ENCODE measurements around the gene NBR1.
"Not testable (repeated sequence)": the region's sequence is repeated elsewhere in the genome, so short reads cannot be mapped to it uniquely, and the experiment has no call there.

Gene NBR1, protein sequence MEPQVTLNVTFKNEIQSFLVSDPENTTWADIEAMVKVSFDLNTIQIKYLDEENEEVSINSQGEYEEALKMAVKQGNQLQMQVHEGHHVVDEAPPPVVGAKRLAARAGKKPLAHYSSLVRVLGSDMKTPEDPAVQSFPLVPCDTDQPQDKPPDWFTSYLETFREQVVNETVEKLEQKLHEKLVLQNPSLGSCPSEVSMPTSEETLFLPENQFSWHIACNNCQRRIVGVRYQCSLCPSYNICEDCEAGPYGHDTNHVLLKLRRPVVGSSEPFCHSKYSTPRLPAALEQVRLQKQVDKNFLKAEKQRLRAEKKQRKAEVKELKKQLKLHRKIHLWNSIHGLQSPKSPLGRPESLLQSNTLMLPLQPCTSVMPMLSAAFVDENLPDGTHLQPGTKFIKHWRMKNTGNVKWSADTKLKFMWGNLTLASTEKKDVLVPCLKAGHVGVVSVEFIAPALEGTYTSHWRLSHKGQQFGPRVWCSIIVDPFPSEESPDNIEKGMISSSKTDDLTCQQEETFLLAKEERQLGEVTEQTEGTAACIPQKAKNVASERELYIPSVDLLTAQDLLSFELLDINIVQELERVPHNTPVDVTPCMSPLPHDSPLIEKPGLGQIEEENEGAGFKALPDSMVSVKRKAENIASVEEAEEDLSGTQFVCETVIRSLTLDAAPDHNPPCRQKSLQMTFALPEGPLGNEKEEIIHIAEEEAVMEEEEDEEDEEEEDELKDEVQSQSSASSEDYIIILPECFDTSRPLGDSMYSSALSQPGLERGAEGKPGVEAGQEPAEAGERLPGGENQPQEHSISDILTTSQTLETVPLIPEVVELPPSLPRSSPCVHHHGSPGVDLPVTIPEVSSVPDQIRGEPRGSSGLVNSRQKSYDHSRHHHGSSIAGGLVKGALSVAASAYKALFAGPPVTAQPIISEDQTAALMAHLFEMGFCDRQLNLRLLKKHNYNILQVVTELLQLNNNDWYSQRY

DNA sequence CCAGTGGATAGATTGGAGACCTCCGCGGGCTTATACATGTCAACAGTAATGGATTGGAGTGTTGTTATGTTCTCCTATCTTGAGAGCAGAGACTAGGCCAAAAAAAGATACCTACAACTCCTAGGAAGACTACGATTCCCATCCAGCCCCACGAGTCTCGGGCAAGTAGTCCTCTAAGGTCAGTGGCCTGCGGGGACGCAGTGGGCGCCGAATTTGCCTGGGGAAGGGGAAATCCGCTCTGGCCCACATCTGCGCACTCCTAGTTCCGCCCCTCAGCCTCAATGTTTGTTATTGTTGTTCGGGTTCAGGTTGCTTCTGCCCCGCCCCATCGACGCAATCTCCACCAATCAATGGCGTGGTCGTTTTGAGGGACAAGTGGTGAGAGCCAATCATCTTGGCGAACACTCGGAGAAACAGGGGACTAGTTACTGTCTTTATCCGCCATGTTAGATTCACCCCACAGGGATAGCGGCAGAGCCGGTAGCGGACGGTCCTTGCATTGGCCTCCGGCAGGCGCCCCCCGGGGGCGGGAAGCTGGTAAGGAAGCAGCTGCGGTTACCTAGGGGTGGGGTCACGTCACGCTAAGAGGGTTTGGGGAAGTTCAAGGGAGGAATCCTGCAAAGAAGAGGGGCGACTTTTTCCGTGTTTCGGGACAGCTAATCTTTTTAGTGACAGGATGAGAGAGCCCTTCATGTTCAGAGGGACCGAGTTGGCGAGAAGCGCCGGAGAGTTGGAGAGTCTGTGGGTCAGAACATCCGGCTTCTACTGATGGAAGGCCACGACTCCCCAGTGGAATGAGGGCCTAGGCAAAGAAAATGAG is at the start of gene NBR1:
Gene NBR1 (plus strand): TSS at position 449 of the 820 bp plus-strand sequence. CDS start 4,586 bp downstream, outside the sequence.
- DNase-seq = peak; percentile 96

DNA sequence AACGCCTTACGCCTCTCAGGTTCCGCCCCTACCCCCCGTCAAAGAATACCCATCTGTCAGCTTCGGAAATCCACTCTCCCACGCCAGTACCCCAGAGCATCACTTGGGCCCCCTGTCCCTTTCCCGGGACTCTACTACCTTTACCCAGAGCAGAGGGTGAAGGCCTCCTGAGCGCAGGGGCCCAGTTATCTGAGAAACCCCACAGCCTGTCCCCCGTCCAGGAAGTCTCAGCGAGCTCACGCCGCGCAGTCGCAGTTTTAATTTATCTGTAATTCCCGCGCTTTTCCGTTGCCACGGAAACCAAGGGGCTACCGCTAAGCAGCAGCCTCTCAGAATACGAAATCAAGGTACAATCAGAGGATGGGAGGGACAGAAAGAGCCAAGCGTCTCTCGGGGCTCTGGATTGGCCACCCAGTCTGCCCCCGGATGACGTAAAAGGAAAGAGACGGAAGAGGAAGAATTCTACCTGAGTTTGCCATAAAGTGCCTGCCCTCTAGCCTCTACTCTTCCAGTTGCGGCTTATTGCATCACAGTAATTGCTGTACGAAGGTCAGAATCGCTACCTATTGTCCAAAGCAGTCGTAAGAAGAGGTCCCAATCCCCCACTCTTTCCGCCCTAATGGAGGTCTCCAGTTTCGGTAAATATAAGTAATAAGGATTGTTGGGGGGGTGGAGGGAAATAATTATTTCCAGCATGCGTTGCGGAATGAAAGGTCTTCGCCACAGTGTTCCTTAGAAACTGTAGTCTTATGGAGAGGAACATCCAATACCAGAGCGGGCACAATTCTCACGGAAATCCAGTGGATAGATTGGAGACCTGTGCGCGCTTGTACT is 45.7 kb upstream of the NBR1 start, which contains the start of gene BRCA1:
Gene BRCA1 (minus strand): TSS at position 232 of the 834 bp plus-strand sequence. CDS start 1,268 bp downstream, outside the sequence.
- DNase-seq = peak; percentile 97

DNA sequence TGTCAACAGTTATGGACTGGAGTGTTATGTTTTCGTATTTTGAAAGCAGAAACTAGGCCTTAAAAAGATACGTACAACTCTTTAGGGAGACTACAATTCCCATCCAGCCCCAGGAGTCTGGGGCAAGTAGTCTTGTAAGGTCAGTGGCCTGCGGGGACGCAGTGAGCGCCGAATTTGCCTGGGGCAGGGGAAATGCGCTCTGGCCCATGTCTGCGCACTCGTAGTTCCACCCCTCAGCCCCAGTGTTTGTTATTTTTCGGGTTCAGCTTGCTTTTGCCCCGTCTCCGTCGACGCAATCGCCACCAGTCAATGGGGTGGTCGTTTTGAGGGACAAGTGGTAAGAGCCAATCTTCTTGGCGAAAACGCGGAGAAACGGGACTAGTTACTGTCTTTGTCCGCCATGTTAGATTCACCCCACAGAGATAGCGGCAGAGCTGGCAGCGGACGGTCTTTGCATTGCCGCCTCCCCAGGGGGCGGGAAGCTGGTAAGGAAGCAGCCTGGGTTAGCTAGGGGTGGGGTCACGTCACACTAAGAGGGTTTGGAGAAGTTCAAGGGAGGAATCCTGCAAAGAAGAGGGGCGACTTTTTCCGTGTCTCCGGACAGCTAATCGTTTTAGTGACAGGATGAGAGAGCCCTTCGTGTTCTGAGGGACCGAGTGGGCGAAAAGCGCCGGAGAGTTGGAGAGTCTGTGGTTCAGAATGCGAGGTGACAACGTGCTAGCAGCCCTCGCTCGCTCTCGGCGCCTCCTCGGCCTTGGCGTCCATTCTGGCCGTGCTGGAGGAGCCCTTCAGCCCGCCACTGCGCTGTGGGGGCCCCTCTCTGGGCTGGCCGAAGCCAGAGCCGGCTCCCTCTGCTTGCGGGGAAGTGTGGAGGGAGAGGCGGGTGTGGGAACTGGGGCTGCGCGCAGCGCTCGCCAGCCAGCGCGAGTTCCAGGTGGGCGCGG is 44.8 kb upstream of the NBR1 start:
- DNase-seq = peak; percentile 1

DNA sequence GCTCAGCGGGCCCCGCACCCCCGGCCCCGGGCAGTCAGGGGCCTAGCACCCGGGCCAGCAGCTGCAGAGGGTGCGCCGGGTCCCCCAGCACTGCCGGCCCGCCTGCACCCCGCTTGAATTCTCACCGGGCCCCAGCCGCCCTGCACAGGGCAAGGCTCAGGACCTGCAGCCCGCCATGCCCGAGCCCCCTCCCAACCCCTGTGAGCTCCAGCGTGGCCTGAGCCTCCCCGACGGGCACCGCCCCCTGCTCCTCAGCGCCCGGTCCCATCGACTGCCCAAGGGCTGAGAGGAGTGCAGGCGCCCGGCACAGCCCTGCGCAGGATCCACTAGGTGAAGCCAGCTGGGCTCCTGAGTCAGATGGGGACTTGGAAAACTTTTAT is 44.1 kb upstream of the NBR1 start:
- no peak for DNase-seq

DNA sequence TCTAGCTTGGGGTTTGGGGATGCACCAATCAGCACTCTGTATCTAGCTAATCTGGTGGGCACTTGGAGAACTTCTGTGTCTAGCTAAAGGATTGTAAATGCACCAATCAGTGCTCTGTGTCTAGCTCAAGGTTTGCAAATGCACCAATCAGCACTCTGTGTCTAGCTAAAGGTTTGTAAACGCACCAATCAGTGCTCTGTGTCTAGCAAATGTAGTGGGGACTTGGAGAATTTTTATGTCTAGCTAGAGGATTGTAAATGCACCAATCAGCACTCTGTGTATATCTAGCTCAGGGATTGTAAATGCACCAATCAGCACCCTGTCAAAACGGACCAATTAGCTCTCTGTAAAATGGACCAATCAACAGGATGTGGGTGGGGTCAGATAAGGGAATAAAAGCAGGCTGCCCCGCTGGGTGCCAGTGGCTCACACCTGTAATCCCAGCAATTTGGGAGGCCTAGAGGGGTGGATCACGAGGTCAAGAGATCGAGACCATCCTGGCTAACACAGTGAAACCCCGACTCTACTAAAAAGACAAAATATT is 43.6 kb upstream of the NBR1 start:
- not testable (repeated sequence) for DNase-seq

DNA sequence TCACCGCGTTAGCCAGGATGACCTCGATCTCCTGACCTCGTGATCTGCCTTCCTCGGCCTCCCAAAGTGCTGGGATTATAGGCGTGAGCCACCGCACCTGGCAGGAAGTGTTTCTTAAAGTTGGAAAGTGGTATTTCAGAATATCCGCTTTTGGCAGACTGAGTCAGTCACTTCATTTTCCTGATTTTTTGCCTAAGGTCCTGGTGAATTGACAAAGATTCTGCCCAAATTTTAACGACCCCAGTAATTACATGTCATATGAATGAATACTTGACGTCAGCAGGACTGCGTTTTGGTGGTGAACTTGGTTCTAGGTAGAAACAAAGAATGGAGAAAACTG is 41.4 kb upstream of the NBR1 start:
- DNase-seq = no peak

DNA sequence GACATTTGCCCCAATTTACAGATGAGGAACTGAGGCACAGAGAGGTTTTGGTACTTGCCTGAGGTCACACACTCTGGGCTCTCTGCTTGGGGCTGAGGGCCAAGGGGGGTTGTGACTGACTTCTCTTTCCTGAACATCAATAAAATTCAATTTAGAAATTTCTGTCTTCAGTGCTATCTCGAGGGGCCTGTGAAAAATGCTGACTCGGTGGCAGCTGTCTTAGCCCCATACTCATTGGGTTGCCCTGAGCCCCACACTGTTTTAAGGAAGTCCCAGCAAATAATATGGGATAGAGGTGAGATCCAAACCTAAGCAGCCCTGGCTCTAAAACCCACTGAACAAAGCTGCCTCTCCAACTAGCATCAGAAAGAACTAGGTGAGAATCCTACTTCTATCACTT is 38.9 kb upstream of the NBR1 start:
- no peak for DNase-seq

DNA sequence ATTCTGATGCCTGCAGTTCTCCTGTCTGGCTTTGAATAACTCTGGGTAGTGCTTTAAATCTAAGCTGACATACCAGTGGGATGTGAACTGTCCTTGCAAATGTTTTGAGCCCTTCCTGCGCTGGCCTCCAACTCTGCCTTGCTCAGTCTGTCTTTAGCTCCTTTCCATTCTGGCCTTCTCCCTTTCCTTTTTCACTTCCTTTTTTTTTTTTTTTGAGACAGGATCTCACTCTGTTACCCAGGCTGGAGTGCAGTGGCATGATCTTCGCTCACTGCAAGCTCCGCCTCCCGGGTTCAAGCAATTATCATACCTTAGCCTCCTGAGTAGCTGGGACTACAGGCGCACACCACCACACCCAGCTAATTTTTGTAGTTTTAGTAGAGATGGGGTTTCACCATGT is 37.6 kb upstream of the NBR1 start:
- DNase-seq = not testable (repeated sequence)

DNA sequence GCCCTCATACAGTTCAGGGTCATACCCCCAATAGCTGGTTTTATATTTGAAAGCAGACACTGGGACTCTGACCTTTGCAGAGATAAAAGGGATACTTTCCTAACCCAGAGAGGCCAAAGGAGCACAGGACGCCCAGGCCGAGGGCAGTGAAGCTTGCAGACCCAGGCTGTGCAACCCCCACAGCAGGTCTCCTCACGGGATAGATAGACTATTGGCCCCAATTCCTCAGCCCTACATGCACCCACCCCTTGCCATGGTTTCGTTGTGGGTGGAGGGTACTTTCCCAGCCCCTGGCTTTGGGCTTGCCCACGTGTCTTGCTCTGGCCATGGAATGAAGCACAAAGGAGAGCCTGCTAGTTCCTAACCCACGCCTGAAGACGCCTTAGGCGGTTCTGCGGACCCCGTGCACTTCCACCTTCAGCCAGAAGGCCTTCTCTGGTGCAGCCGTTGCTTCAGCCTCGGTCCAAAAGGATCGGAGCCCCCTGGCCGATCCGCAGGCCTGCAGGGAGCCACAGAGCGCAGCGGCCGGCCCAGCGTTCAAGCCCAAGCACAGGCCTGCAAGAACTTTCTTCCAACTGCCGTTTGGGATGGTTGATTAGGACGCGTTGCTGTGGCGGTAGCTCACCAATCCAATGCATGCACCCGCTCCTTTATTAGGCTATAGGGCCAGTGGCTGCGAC is 36.1 kb upstream of the NBR1 start:
- DNase-seq = no peak

DNA sequence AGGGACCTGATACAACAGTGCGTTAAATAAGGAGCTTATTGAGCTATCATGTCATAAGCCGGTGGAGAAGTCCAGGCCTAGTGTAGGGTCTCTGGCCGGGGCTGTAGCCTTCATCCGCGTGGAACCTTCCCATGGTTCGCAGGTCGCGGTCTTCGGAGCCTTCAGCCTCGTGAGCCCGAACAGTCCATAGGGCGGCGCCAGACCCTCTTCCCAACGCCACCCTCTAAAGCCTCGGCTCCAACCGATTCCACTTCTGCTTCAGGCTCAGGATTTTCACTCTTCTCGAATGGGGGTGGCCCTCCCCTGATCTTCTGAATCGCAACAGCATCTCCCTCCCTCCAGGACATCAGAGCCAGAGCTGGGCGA is 35.6 kb upstream of the NBR1 start:
- no peak for DNase-seq

DNA sequence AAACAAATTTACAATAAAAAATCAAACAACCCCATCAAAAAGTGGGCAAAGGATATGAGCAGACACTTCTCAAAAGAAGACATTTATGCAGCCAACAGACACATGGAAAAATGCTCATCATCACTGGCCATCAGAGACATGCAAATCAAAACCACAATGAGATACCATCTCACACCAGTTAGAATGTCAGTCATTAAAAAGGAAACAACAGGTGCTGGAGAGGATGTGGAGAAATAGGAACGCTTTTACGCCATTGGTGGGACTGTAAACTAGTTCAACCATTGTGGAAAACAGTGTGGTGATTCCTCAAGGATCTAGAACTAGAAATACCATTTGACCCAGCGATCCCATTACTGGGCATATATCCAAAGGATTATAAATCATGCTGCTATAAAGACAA is 34.4 kb upstream of the NBR1 start:
- DNase-seq = not testable (repeated sequence)

DNA sequence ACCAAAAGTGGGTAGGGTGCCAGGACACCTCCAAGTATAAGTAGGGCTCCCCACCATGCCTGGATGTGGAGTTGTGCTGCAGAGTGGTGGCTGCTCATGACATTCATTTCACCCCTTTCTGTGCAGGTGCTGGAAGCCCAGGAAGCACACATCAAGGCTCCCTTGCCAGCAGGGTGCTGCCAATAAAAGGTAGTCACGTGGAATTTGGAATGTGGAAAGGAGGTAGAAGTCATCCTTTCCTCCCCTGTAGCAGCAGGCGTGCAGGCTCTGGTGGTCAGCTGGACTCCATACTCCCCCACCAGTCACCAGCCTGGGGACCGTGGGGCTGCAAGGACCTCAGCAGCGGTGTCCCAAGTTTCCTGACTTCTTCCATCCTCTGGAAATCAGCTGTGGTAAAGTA is 32.5 kb upstream of the NBR1 start:
- DNase-seq = not testable (repeated sequence)

DNA sequence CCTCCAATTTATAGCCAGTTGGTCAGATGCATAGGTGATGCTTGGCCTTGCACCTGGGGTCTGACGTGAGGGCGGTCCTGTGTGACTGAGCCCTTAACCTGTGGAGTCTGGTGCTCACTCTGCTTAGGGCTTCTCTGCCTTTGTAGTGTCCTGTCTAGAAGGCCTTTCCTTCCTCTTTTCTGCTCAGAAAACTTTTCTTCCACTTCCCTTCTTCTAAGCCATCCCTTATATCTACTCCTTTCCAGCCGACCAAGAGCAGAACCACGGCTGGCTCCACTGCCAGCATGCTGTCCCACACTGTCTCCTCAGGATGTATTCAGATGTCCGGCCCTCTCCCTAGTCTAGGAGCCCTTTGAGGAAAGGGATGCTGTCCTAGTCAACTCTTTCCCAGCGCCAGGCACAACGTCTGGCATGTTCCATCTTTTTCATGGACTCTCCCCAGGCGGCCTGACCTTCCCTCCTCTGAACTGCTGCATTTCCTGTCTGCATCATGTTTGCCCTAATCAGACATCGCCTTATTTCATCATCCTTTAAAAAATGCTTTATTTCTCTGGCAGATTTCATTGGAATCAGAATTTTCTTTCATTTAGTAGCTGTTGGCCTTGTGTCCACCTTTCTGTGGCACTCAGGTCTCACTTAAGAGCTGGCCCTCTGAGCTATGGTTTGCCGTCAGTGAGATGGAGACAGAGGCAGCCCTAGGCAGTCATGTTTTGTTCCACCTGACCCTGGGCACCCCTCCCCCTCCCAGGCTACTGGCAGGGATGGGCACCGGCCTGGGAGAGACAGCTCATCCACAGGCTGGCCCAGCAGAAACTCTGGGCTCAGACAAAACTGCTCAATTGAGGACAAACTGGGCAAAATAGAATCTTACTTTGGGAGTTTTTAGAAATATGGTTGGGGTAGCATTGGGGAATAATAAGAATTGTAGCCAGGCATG is 30.4 kb upstream of the NBR1 start:
- no peak for DNase-seq

DNA sequence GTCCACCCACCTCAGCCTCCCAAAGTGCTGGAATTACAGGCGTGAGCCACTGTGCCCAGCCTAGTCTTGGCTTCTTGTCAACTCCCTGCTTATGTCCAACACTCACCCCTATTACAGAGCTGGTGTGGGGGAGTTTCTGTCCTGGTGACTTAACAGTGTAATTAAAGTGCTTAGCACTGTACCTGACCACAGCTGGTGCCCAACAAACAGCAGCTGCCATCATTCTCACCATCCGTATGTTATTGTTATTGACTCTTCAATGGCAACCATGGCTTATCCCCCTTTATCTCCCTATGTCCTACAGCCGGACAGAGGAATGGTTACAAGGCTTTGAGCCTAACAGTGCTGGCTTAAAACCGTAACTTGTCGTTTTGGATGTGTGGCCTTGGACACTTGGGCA is 28.9 kb upstream of the NBR1 start:
- DNase-seq = no peak

DNA sequence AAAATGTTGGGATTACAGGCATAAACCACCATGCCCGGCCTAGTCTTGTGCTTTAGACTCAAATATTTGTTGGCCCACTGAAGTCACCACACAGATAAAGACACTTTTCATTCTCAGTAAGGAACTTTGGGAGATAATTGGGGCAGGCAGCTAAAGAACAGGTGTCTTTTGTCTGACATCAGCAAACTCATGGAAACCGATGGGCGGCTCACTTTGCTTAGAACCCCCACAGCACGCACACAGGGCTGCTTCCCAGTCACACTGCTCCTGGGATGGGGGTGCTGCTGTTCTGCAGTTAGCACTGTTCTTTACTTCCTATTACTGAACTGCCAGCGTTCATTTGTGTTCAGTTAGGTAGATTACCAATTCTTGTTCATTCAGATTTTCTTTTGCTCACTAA is 27.8 kb upstream of the NBR1 start:
- DNase-seq = no peak

DNA sequence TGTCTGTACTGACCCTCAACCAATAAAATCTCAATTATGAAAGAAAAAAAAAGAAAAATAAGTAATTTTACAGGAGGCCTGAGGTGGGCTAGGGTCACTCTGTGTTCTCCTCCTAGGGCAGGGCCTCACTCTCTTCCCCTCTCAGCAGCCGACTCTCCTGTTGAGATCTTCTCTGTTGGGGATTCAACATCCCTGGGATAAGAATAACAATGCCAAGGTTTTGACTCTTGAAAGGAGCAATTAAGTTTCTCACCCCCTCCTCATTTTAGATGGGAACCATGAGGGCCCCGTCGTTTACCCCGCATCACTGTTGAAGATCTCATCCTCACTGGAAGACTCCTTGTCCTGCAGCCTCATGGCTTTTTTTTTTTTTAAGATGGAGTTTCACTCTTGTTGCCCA is 24.4 kb upstream of the NBR1 start:
- DNase-seq = no peak

DNA sequence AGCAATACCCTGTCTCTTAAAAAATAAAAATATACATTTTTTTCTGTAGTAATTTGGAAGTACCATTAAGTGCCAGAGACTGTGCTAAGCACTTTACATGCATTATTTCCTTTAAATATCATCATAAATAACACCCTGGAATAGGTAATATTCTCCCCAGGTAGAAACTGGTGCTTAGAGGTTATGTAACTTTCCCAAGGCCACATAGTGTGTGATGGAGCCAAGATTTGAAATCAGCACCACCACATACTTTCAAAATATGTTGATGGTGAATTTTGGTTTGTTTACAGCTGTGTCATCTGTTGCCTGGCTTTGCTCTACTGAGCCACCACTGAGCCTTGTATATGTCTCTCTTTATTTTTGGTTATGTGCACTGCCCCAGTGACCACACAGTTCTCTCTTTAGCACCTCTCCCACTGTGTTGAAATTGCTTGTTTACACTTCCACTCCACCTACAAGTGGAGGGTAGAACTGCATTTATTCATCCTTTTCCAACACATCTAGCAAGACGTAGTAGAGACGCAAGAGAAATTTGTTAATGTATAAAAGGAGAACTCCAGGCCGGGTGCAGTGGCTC is 19.0 kb upstream of the NBR1 start:
- DNase-seq = no peak

DNA sequence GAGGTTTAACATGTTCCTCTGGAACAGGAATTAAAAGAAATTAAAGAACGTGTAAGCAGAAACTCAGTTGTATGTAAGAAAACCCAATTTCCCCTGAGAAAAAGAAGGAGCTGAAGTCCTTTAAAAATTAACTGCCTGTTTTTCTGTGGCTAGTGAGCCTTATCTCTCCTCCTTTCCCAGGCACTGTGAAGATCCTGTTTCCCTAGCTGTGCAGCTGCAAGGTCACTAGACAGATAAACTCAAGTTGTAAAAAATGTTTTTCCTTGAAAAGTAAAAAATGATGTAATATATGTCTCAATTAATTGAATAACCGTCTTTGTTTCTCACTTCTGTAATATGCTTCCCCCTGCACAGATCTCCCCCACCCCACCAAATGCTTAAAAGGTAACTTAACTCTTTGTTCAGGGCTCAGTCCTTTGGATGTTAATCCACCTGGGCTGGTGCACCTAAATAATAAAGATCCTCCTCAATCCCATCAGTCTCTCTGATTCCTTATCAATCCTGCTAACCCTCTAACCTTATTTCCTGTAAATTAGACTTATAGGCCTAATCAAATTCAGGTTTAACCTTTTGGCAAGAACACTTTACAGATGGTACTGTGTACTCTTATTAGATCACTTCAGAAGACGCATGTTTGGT is 17.7 kb upstream of the NBR1 start:
- not testable (repeated sequence) for DNase-seq

Data from NCI-H748 treated with DMSO at 0.1 percent for 48 hours (cell line).